Measurements from ENCODE around the gene CNIH3.

CNIH3 gene

DNA sequence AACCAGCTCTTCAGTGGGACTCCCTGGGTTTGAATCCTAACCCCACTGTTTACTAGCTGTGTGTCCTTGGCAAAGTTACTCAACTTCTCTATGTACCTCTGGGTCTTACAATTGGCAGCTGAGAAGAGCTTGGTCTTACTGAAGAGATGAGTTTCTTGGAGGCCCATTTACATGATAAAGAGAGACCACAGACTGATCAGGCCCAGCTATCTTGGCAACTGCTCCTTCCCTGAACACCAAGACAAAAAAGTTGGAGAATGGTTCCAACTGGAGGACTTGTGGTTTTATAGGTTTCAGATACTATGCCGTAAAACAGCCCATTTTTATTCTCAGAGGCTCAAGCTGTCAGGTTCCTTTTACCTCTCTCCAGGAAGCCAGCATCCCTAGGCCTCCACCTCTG lies 24.8 kb upstream of the CNIH3 start:
- H3K4me3 ChIP-seq (ENCODE audit: low read depth, low read length): no peak overlapping the region
- H3K36me3 ChIP-seq (ENCODE audit: control insufficient read depth, insufficient read depth, low read length): no peaks in the 10 kb centered on the region
- no peak overlapping the region for H3K9ac ChIP-seq (ENCODE audit: low read depth, low read length)
- no peaks in the 10 kb centered on the region for H3K4me1 ChIP-seq (ENCODE audit: control insufficient read depth, insufficient read depth, low read length)
- no peaks in the 10 kb centered on the region for H3K27me3 ChIP-seq (ENCODE audit: control insufficient read depth, insufficient read depth, low read length)
- no peaks in the 10 kb centered on the region for H3K9me3 ChIP-seq (ENCODE audit: control insufficient read depth, insufficient read depth, low read length)

DNA sequence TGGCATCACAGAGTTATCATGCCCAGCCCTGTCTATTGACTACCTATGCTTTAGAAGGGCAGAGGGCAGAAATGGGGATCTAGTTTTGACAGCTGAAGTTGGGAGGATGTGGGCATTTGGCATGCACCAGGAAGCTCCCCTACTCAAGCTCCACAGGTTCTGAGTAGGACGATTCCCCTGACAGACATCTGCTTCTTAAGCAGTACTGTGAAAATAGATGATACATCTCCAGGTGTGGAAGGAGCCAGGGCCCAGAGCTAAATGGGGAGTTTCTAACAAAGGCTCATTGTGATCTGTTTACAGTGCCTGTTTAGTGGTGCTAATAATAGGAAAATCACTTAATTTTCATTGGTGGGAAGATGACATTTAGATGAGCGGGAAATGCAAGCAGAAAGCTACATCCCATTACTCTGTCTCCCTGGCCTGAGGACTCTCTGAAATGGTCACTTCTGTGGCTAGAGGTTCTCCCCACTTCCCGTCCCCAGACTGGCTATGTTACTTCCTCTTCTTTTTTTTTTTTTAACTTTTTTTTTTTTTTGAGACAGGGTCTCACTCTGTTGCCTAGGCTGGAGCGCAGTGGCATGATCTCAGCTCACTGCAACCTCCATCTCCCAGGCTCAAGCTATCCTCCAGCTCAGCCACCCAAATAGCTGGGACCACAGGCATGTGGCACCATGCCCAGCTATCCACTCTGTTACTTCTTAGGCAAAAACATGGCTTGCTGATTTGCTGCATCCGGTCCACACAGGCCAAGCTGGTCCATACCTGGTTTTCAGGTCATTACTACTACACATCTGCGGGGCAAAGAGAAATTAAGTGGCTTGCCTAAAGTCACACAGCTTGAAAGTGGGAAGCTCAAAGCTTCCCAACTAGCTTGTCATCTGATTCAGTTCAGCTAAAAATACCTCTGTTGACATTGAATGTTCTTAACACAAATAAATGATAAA lies 23.2 kb upstream of the CNIH3 start:
- Histone ChIP-seq H3K4me3 (ENCODE audit: low read depth, low read length) (no peak overlapping the region), H3K9ac (ENCODE audit: low read depth, low read length) (no peak overlapping the region), H3K4me1 (ENCODE audit: control insufficient read depth, insufficient read depth, low read length) (no peaks in the 10 kb centered on the region), H3K9me3 (ENCODE audit: control insufficient read depth, insufficient read depth, low read length) (no peaks in the 10 kb centered on the region), H3K27me3 (ENCODE audit: control insufficient read depth, insufficient read depth, low read length) (no peaks in the 10 kb centered on the region), H3K36me3 (ENCODE audit: control insufficient read depth, insufficient read depth, low read length) (no peaks in the 10 kb centered on the region)

- no peaks in the 10 kb centered on the region for H3K9me3 ChIP-seq (ENCODE audit: control insufficient read depth, insufficient read depth, low read length)
- H3K4me3 ChIP-seq (ENCODE audit: low read depth, low read length): no peak overlapping the region
- H3K36me3 ChIP-seq (ENCODE audit: control insufficient read depth, insufficient read depth, low read length): no peaks in the 10 kb centered on the region
- no peaks in the 10 kb centered on the region for H3K27me3 ChIP-seq (ENCODE audit: control insufficient read depth, insufficient read depth, low read length)
- no peak overlapping the region for H3K9ac ChIP-seq (ENCODE audit: low read depth, low read length)
- no peaks in the 10 kb centered on the region for H3K4me1 ChIP-seq (ENCODE audit: control insufficient read depth, insufficient read depth, low read length)
These were observed 21.8 kb upstream of the CNIH3 start for GRCh38 chr1:224594360-224594759.

- no peaks in the 10 kb centered on the region for H3K4me1 ChIP-seq (ENCODE audit: control insufficient read depth, insufficient read depth, low read length)
- no peak overlapping the region for H3K9ac ChIP-seq (ENCODE audit: low read depth, low read length)
- H3K27me3 ChIP-seq (ENCODE audit: control insufficient read depth, insufficient read depth, low read length): no peaks in the 10 kb centered on the region
- H3K4me3 ChIP-seq (ENCODE audit: low read depth, low read length): no peak overlapping the region
- no peaks in the 10 kb centered on the region for H3K9me3 ChIP-seq (ENCODE audit: control insufficient read depth, insufficient read depth, low read length)
- H3K36me3 ChIP-seq (ENCODE audit: control insufficient read depth, insufficient read depth, low read length): no peaks in the 10 kb centered on the region
These were observed 21.3 kb upstream of the CNIH3 start for GRCh38 chr1:224594851-224595250.

- no peaks in the 10 kb centered on the region for H3K9me3 ChIP-seq (ENCODE audit: control insufficient read depth, insufficient read depth, low read length)
- no peak overlapping the region for H3K9ac ChIP-seq (ENCODE audit: low read depth, low read length)
These were observed 10.5 kb upstream of the CNIH3 start for GRCh38 chr1:224605482-224606181.

DNA sequence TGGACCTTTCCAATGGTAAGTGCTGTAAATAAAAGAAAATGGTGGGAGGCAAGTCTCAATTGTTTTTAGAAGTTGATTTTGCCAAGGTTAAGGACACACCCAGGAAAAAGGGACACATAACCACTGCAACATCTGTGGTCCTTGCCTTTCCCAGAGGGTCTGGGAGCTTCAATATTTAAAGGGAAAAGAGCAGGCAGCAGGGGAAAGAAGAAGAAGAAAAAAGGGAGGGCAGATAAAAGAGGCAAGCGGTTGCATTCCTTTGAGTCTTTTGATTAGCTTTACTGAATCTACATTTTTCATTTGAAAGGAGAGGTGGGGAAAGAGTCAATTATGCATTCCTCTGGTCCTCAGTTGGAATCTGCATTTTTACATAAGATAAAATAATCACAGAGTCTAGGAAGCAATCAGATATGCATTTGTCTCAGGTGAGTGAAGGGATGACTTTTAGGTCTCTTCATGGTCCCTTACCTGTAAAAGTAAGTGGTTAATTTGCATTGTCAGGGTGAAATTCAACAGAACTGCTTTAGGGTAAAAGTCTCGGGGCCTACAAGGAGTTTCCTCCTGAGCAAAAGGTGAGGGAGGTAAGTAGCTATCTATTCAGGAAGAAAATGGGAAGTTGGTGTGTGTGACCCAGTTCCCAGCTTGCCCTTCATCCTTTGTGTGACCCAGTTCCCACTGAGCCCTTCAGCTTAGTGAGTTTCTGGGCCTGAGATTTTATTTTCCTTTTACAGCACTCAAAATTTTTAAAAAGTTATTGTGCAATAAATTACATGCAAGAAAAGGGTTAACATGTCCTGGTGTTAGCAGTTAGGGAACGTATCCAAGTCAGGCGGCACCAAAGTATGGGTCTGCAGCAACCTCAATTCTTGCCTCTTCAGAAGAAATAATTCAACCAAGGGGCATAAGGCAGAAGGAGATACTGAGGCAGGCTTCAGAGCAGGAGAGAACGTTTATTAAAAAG lies 8.6 kb upstream of the CNIH3 start:
- Histone ChIP-seq H3K4me3 (ENCODE audit: low read depth, low read length) (no peak overlapping the region), H3K36me3 (ENCODE audit: control insufficient read depth, insufficient read depth, low read length) (no peaks in the 10 kb centered on the region), H3K27me3 (ENCODE audit: control insufficient read depth, insufficient read depth, low read length) (peaks cover 8% of the 10 kb centered on the region), H3K9ac (ENCODE audit: low read depth, low read length) (no peak overlapping the region), H3K4me1 (ENCODE audit: control insufficient read depth, insufficient read depth, low read length) (peaks cover 16% of the 10 kb centered on the region), H3K9me3 (ENCODE audit: control insufficient read depth, insufficient read depth, low read length) (no peaks in the 10 kb centered on the region)

More at GRCh38 chr1:224605482-224606181, 10.5 kb upstream of the CNIH3 start:
- peaks cover 3% of the 10 kb centered on the region for H3K27me3 ChIP-seq (ENCODE audit: control insufficient read depth, insufficient read depth, low read length)
- H3K4me1 ChIP-seq (ENCODE audit: control insufficient read depth, insufficient read depth, low read length): peaks cover 16% of the 10 kb centered on the region
- no peaks in the 10 kb centered on the region for H3K36me3 ChIP-seq (ENCODE audit: control insufficient read depth, insufficient read depth, low read length)
- no peak overlapping the region for H3K4me3 ChIP-seq (ENCODE audit: low read depth, low read length)

GRCh38 chr1:224609333-224609732 lies 6.8 kb upstream of the CNIH3 start:
- Histone ChIP-seq H3K9me3 (ENCODE audit: control insufficient read depth, insufficient read depth, low read length) (no peaks in the 10 kb centered on the region), H3K4me1 (ENCODE audit: control insufficient read depth, insufficient read depth, low read length) (peaks cover 16% of the 10 kb centered on the region), H3K27me3 (ENCODE audit: control insufficient read depth, insufficient read depth, low read length) (peaks cover 18% of the 10 kb centered on the region), H3K36me3 (ENCODE audit: control insufficient read depth, insufficient read depth, low read length) (no peaks in the 10 kb centered on the region), H3K9ac (ENCODE audit: low read depth, low read length) (no peak overlapping the region), H3K4me3 (ENCODE audit: low read depth, low read length) (no peak overlapping the region)

DNA sequence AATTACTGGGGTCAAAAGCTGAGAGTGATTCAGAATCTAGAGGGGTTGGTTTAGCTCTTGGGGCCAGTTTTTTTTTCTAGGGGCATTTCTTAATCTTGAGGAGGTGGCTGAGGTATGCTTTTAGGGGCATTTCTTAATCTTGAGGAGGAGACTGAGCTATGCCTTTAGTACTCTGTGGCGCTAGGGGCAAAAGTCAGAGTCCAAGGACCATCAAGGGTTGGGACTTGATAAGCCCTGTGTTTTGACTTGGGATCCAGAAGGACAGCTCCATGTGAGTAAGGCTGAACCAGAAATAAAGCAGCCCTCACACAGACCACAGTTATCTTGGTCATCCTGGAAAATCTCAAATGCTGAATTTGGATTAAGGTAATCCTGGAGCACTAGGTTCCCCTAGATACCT lies 3.9 kb upstream of the CNIH3 start:
- H3K9me3 ChIP-seq (ENCODE audit: control insufficient read depth, insufficient read depth, low read length): no peaks in the 10 kb centered on the region
- H3K4me3 ChIP-seq (ENCODE audit: low read depth, low read length): no peak overlapping the region
- H3K9ac ChIP-seq (ENCODE audit: low read depth, low read length): no peak overlapping the region
- H3K36me3 ChIP-seq (ENCODE audit: control insufficient read depth, insufficient read depth, low read length): no peaks in the 10 kb centered on the region
- H3K27me3 ChIP-seq (ENCODE audit: control insufficient read depth, insufficient read depth, low read length): peaks cover 43% of the 10 kb centered on the region
- peaks cover 11% of the 10 kb centered on the region for H3K4me1 ChIP-seq (ENCODE audit: control insufficient read depth, insufficient read depth, low read length)

GRCh38 chr1:224613486-224613885 lies 2.6 kb upstream of the CNIH3 start:
- H3K36me3 ChIP-seq (ENCODE audit: control insufficient read depth, insufficient read depth, low read length): no peaks in the 10 kb centered on the region
- H3K9me3 ChIP-seq (ENCODE audit: control insufficient read depth, insufficient read depth, low read length): no peaks in the 10 kb centered on the region
- no peak overlapping the region for H3K4me3 ChIP-seq (ENCODE audit: low read depth, low read length)
- H3K4me1 ChIP-seq (ENCODE audit: control insufficient read depth, insufficient read depth, low read length): peaks cover 10% of the 10 kb centered on the region
- H3K27me3 ChIP-seq (ENCODE audit: control insufficient read depth, insufficient read depth, low read length): peaks cover 56% of the 10 kb centered on the region
- H3K9ac ChIP-seq (ENCODE audit: low read depth, low read length): no peak overlapping the region

DNA sequence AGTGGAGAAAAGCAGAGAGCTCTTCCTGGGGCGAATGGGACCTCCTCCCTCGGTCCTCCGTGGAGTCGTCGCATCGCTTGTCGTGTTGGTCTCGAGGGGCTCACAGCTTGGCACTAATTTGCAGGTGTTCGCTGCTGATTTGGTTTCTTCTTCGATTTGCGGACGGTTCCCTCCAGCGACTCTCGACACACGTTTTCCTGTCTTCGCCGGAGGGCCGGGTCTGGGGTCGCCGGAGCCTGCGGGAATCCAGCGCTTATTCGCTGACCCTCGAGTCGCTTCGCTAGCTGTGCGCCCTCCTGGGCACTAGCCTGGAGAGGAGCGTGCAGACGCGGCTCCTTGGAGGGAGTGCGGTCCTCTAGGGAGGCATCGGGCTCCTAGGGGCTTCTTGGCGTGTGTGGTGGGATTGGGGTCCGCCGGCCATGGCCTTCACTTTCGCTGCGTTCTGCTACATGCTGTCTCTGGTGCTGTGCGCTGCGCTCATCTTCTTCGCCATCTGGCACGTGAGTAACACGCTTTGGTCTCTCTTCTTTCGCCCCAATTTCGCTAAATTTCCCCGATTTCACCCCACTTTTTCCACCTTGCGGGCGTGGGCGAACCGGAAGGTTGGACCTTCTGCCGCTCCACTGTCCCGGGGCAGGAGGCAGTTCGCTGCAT lies 766 bp downstream of the CNIH3 start:
- Histone ChIP-seq H3K9ac (ENCODE audit: low read depth, low read length) (peak overlapping the region; percentile 70), H3K36me3 (ENCODE audit: control insufficient read depth, insufficient read depth, low read length) (no peaks in the 10 kb centered on the region), H3K4me1 (ENCODE audit: control insufficient read depth, insufficient read depth, low read length) (peaks cover 10% of the 10 kb centered on the region), H3K27me3 (ENCODE audit: control insufficient read depth, insufficient read depth, low read length) (peaks cover 69% of the 10 kb centered on the region), H3K9me3 (ENCODE audit: control insufficient read depth, insufficient read depth, low read length) (no peaks in the 10 kb centered on the region), H3K4me3 (ENCODE audit: low read depth, low read length) (peak overlapping the region; percentile 80)

All from iPS-15b (cell line).